Trophoblast cell (in vitro differentiated cells and primary cell): ENCODE results near the gene RBM8A. TPM values are rescaled to one million over a fixed set of nuclear protein-coding genes. Genes with fewer than 3 reads are reported as not detected.
A peak's percentile ranks its signal among the peaks of the same experiment; 100 is the strongest.

ENCODE experiments used
- DNase-seq, 2 donors: peaks; one replicate each; pipeline ENCODE4 v3.0.0-alpha.2; 2016
- H2AFZ ChIP-seq: 2 replicates; pipeline ENCODE4 v1.6.1; 2013; ENCODE audit warnings: low read length, moderate library complexity, mild to moderate bottlenecking; ENCODE audit not compliant: insufficient read depth, poor library complexity
- H2AK5ac ChIP-seq: 2 replicates; pipeline ENCODE4 v1.6.1; 2013; ENCODE audit warnings: mild to moderate bottlenecking, low read length
- H2BK120ac ChIP-seq: 2 replicates; pipeline ENCODE4 v1.6.1; 2013; ENCODE audit warnings: low read length, mild to moderate bottlenecking, moderate library complexity; ENCODE audit not compliant: insufficient read depth, poor library complexity
- H2BK12ac ChIP-seq: 2 replicates; pipeline ENCODE4 v1.6.1; 2013; ENCODE audit warnings: mild to moderate bottlenecking, low read length, moderate library complexity
- H2BK5ac ChIP-seq: 2 replicates; pipeline ENCODE4 v1.6.1; 2013; ENCODE audit warnings: low read length, low read depth, moderate library complexity, mild to moderate bottlenecking; ENCODE audit not compliant: poor library complexity
- H3K14ac ChIP-seq: 2 replicates; pipeline ENCODE4 v1.6.1; 2013; ENCODE audit warnings: mild to moderate bottlenecking, low read length
- H3K18ac ChIP-seq: 2 replicates; pipeline ENCODE4 v1.6.1; 2013; ENCODE audit warnings: mild to moderate bottlenecking, low read length
- H3K23ac ChIP-seq: 2 replicates; pipeline ENCODE4 v1.6.1; 2013; ENCODE audit warnings: low read length
- H3K27ac ChIP-seq: 2 replicates; pipeline ENCODE4 v1.5.1; 2013; ENCODE audit warnings: low read depth, mild to moderate bottlenecking, inconsistent platforms, low read length, moderate library complexity
- H3K27me3 ChIP-seq: 2 replicates; pipeline ENCODE4 v1.6.1; 2013; ENCODE audit warnings: inconsistent platforms, mild to moderate bottlenecking, low read length, moderate library complexity; ENCODE audit not compliant: insufficient read depth
- H3K36me3 ChIP-seq, 2 experiments: 1 replicate in 1 of 2; 2 replicates in 1 of 2; pipeline ENCODE4 v1.6.1; 2013; ENCODE audit warnings: low read length in 2 of 2, mild to moderate bottlenecking in 2 of 2, moderate library complexity in 1 of 2; ENCODE audit not compliant: insufficient read depth in 2 of 2, control insufficient read depth in 1 of 2
- H3K4ac ChIP-seq: 2 replicates; pipeline ENCODE4 v1.6.1; 2013; ENCODE audit warnings: low read depth, mild to moderate bottlenecking, low read length, moderate library complexity
- H3K4me1 ChIP-seq, 2 experiments: 1 replicate in 1 of 2; 2 replicates in 1 of 2; pipeline ENCODE4 v1.6.1; 2013; ENCODE audit warnings: low read length in 2 of 2, mild to moderate bottlenecking in 2 of 2, moderate library complexity in 1 of 2; ENCODE audit not compliant: insufficient read depth in 2 of 2, control insufficient read depth in 1 of 2
- H3K4me2 ChIP-seq: 2 replicates; pipeline ENCODE4 v1.6.1; 2013; ENCODE audit warnings: inconsistent platforms, mild to moderate bottlenecking, low read length, moderate library complexity
- H3K4me3 ChIP-seq: 2 replicates; pipeline ENCODE4 v1.5.1; 2013; ENCODE audit warnings: mild to moderate bottlenecking, low read depth, low read length, inconsistent platforms
- H3K79me1 ChIP-seq: one replicate; pipeline ENCODE4 v1.6.1; 2013; ENCODE audit warnings: low read length
- H3K79me2 ChIP-seq: 2 replicates; pipeline ENCODE4 v1.6.1; 2013; ENCODE audit warnings: low read length, mild to moderate bottlenecking; ENCODE audit not compliant: control insufficient read depth, insufficient read depth, poor library complexity
- H3K9ac ChIP-seq: 2 replicates; pipeline ENCODE4 v1.6.1; 2013; ENCODE audit warnings: mild to moderate bottlenecking, low read length
- H3K9me3 ChIP-seq: 2 replicates; pipeline ENCODE4 v1.6.1; 2013; ENCODE audit warnings: low read depth, mild to moderate bottlenecking, control low read depth, inconsistent platforms, low read length; ENCODE audit not compliant: insufficient read depth
- H4K12ac ChIP-seq: 2 replicates; pipeline ENCODE4 v1.6.1; 2013; ENCODE audit warnings: low read depth, mild to moderate bottlenecking, low read length, moderate library complexity
- H4K8ac ChIP-seq: 2 replicates; pipeline ENCODE4 v1.6.1; 2013; ENCODE audit warnings: low read depth, mild to moderate bottlenecking, low read length, moderate library complexity
- H4K91ac ChIP-seq: one replicate; pipeline ENCODE4 v1.6.1; 2013; ENCODE audit warnings: low read depth, mild to moderate bottlenecking, low read length, moderate library complexity
- WGBS: extraction: QIAGEN DNeasy Blood & Tissue Kit; methylation state at CpG from one replicate; pipeline ENCODE4 v1.1.7; 2013; ENCODE audit warnings: missing lambda C conversion rate; ENCODE audit not compliant: insufficient read length, insufficient coverage; ENCODE audit errors: extremely low coverage; 5-methylcytosine and 5-hydroxymethylcytosine counted together
- polyA plus RNA-seq: library from polyadenylated mRNA; stranded (reverse); fragments of 200-250 nt; gene quantifications from 2 replicates; pipeline ENCODE4 v1.2.3, GENCODE V29; 2013

The RBM8A gene
- 173 and 182 TPM in 2 replicates for polyA plus RNA-seq

DNA sequence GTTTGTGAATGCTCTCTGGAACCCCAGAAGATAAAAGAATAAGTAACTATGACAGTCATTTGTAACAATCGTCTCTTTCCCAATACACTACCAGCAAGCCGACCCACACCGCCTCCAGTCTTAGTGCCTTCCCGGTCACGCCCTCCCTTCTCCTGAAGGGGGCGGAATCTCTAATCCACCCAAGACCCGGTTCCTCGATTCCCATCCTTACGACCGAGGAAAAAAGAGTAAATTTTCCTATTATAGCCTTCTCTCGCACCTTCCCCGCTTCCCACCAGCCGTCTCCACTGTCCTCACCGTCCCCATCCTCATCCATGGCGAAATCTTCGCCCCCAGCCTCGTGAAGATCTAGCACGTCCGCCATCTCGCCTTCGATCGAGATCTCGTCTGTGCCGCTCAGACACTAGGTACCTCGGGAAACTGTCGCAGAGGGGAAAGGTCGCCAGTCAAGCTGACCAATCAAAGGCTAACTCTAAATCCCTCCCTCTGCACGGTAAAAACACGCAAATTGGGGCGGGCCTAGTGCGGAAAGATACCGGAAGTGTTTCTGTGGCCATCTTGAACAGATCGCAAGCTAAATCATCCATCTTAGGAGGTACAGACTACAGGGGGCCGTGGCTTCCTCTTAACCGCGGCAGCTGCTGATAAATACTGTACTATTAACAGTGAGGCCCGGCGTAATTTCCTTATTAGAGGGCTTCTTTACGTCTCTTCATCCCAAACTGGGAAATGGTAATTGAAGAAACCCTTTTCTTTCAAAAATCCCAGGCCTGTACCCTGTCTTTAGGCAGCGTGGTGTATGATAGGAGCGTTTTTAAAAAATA is at the start of gene RBM8A:
Gene RBM8A (minus strand): TSS at position 422 of the 824 bp plus-strand sequence. CDS start 58 bp downstream, at position 364.
- Histone ChIP-seq H2AFZ (peak within 1 kb of the TSS; percentile 91), H2BK12ac (no peak within 1 kb of the TSS), H3K4ac (peak within 1 kb of the TSS; percentile 93), H4K91ac (peak within 1 kb of the TSS; percentile 74), H3K4me2 (peak within 1 kb of the TSS; percentile 80), H3K79me2 (peaks cover 12% of the 10 kb centered on the region), H3K9ac (peak within 1 kb of the TSS; percentile 90), H3K14ac (peak within 1 kb of the TSS; percentile 67), H3K9me3 (no peaks in the 10 kb centered on the region), H3K27me3 (no peaks in the 10 kb centered on the region), H4K8ac (peak within 1 kb of the TSS; percentile 95), H2BK5ac (peak within 1 kb of the TSS; percentile 78), H3K79me1 (peaks cover 10% of the 10 kb centered on the region), H3K4me3 (peak within 1 kb of the TSS; percentile 90), H3K23ac (no peak within 1 kb of the TSS), H4K12ac (peak within 1 kb of the TSS; percentile 97), H3K18ac (peak within 1 kb of the TSS; percentile 94), H3K27ac (peak within 1 kb of the TSS; percentile 82), H3K36me3 (peaks cover 7 to 10% of the 10 kb centered on the region in 2 experiments), H3K4me1 (peaks cover 0 to 6% of the 10 kb centered on the region in 2 experiments), H2AK5ac (peak within 1 kb of the TSS; percentile 94), H2BK120ac (peak within 1 kb of the TSS; percentile 46)
- DNase-seq: peak; percentile 96 to 99
- no CpG with 5 or more reads among the region's 41 CpGs for WGBS

DNA sequence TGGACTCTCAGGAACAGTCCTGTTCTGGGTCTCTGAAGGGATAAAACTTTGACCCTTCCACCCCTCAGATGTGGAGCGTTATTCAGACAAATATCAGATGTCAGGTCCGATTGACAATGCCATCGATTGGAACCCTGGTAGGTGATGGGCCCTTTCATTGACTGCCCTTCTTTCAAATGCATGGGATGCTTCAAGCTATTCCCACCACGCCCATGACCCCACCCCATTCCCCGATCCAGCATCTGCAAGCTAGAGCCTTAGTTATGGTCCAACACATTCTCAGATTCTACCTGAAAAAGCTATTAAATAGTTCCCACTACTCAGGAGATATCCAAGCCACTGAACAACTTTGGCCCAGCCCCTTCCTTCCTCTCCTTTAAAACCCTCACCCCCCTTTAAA is 49.7 kb upstream of the RBM8A start:
- Histone ChIP-seq H3K27me3 (no peaks in the 10 kb centered on the region), H3K4me1 (peaks cover 11 to 19% of the 10 kb centered on the region in 2 experiments), H2AFZ (no peak overlapping the region), H2BK120ac (no peak overlapping the region), H4K8ac (no peak overlapping the region), H2BK12ac (no peak overlapping the region), H3K4ac (no peak overlapping the region), H2BK5ac (no peak overlapping the region), H3K79me1 (peaks cover 3% of the 10 kb centered on the region), H3K27ac (no peak overlapping the region), H3K23ac (no peak overlapping the region), H4K12ac (no peak overlapping the region), H3K14ac (no peak overlapping the region), H2AK5ac (no peak overlapping the region), H4K91ac (no peak overlapping the region), H3K4me2 (no peak overlapping the region), H3K4me3 (no peak overlapping the region), H3K18ac (no peak overlapping the region), H3K36me3 (no peaks in the 10 kb centered on the region), H3K79me2 (no peaks in the 10 kb centered on the region), H3K9me3 (no peaks in the 10 kb centered on the region), H3K9ac (no peak overlapping the region)
- no CpG with 5 or more reads among the region's 5 CpGs for WGBS
- no peak for DNase-seq

DNA sequence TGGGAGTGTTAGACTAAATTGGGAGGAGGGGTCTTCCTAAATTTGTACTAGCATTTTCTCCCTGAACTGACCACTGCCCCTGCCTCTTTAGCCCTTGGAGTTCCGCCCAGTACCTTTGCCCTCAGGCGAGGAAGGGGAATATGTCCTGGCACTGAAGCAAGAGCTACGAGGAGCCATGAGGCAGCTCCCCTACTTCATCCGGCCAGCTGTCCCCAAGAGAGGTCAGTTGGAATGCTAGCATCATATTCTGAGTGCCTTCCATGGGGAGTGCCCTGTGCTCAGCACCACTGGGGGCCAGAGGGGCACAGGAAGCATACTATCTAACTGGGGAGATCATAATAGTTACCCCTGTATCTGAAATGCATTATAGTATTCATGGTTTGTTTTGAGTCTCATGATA is 47.9 kb upstream of the RBM8A start:
- no peak overlapping the region for H3K9ac ChIP-seq
- peaks cover 3% of the 10 kb centered on the region for H3K79me1 ChIP-seq
- DNase-seq: no peak
- no peak overlapping the region for H2BK5ac ChIP-seq
- no peak overlapping the region for H3K4me3 ChIP-seq
- no peak overlapping the region for H3K14ac ChIP-seq
- peaks cover 6 to 13% of the 10 kb centered on the region in 2 experiments for H3K4me1 ChIP-seq
- H3K18ac ChIP-seq: no peak overlapping the region
- no peak overlapping the region for H4K8ac ChIP-seq
- H3K9me3 ChIP-seq: no peaks in the 10 kb centered on the region
- no peak overlapping the region for H3K4me2 ChIP-seq
- H4K91ac ChIP-seq: no peak overlapping the region
- no peaks in the 10 kb centered on the region for H3K79me2 ChIP-seq
- no peak overlapping the region for H3K4ac ChIP-seq
- H4K12ac ChIP-seq: no peak overlapping the region
- H3K27me3 ChIP-seq: no peaks in the 10 kb centered on the region
- H3K27ac ChIP-seq: no peak overlapping the region
- no peaks in the 10 kb centered on the region for H3K36me3 ChIP-seq
- H2BK12ac ChIP-seq: no peak overlapping the region
- WGBS: no CpG with 5 or more reads among the region's 4 CpGs
- no peak overlapping the region for H3K23ac ChIP-seq
- no peak overlapping the region for H2AFZ ChIP-seq
- no peak overlapping the region for H2BK120ac ChIP-seq
- H2AK5ac ChIP-seq: no peak overlapping the region

DNA sequence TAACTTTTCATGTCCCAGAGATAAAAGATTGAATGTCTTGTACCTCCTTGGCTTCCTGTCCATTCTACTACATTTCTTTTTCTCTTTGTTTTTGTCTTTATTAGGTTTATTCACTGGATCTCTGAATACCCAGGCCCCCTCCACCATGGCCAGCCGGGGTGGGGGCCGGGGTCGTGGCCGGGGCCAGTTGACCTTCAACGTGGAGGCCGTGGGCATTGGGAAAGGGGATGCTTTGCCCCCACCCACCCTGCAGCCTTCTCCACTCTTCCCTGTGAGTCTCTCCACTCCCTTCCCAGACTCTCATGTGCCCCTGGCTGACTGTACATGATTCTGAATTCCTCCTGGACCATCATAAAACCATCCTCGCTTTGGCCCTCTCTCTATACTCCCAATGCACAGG is 47.4 kb upstream of the RBM8A start:
- H3K79me2 ChIP-seq: no peaks in the 10 kb centered on the region
- H3K4me2 ChIP-seq: no peak overlapping the region
- no peak overlapping the region for H3K14ac ChIP-seq
- no peak overlapping the region for H2BK12ac ChIP-seq
- DNase-seq: no peak
- no peak overlapping the region for H2AK5ac ChIP-seq
- no peak overlapping the region for H2BK120ac ChIP-seq
- no peak overlapping the region for H3K4ac ChIP-seq
- no peak overlapping the region for H3K18ac ChIP-seq
- H2AFZ ChIP-seq: no peak overlapping the region
- H3K9ac ChIP-seq: no peak overlapping the region
- no CpG with 5 or more reads among the region's 7 CpGs for WGBS
- peaks cover 3 to 10% of the 10 kb centered on the region in 2 experiments for H3K4me1 ChIP-seq
- H3K23ac ChIP-seq: no peak overlapping the region
- H3K27ac ChIP-seq: no peak overlapping the region
- H4K8ac ChIP-seq: no peak overlapping the region
- no peak overlapping the region for H3K4me3 ChIP-seq
- no peak overlapping the region for H2BK5ac ChIP-seq
- no peaks in the 10 kb centered on the region for H3K9me3 ChIP-seq
- no peaks in the 10 kb centered on the region for H3K27me3 ChIP-seq
- H4K12ac ChIP-seq: no peak overlapping the region
- no peaks in the 10 kb centered on the region for H3K36me3 ChIP-seq
- no peak overlapping the region for H4K91ac ChIP-seq
- H3K79me1 ChIP-seq: peaks cover 3% of the 10 kb centered on the region
